PC-3 (cell line): ENCODE data around the gene CERS2. TPM values are rescaled to one million over a fixed set of nuclear protein-coding genes. Genes with fewer than 3 reads are reported as not detected.
A peak's percentile ranks its signal among the peaks of the same experiment; 100 is the strongest.

Experiments
- ATAC-seq: fragments of 200-7000 bp; cut with Tn5 transposase; 2 replicates; pipeline ENCODE4 v1.9.1; 2020; ENCODE audit warnings: mild to moderate bottlenecking, moderate library complexity
- BruUV-seq: library from RNA; stranded (reverse); fragments of 400-500 nt; replicated peaks from 2 replicates; lab custom pipeline; 2021; lab: Mats Ljungman, UMichigan
- CTCF ChIA-PET: fragments of 300-600 bp; sonication (Branson Sonifier 250); formaldehyde crosslinking; loops from one replicate; lab custom pipeline; 2022; ENCODE audit warnings: antibody characterized with exemption; lab: Charles Lee
- POLR2A ChIA-PET: fragments of 300-600 bp; sonication (Branson Sonifier 250); formaldehyde crosslinking; loops from one replicate; lab custom pipeline; 2022; ENCODE audit warnings: antibody characterized with exemption; ENCODE audit not compliant: unreplicated experiment; lab: Charles Lee
- DNase-seq: peaks from one replicate; pipeline ENCODE4 v3.0.0-alpha.2; 2015
- H2AFZ ChIP-seq: fragments of 300-600 bp; sonication (generic); 2 replicates; pipeline ENCODE4 v1.6.0; 2016; ENCODE audit warnings: antibody characterized with exemption, low read length
- H3F3A ChIP-seq: fragments of 300-600 bp; sonication (generic); one replicate; pipeline ENCODE4 v1.6.0; 2017; ENCODE audit warnings: antibody characterized with exemption, low read length, control low read depth, mild to moderate bottlenecking; ENCODE audit not compliant: unreplicated experiment
- H3K27ac ChIP-seq: fragments of 300-600 bp; sonication (generic); 2 replicates; pipeline ENCODE4 v1.5.1; 2016; ENCODE audit warnings: mild to moderate bottlenecking, low read length
- H3K27me3 ChIP-seq: fragments of 300-600 bp; sonication (generic); 2 replicates; pipeline ENCODE4 v1.6.1; 2016; ENCODE audit warnings: low read length, mixed read lengths
- H3K36me3 ChIP-seq: fragments of 300-600 bp; sonication (generic); 2 replicates; pipeline ENCODE4 v1.6.1; 2016; ENCODE audit warnings: low read depth, mixed run types, low read length, mixed read lengths
- H3K4me1 ChIP-seq: fragments of 300-600 bp; sonication (generic); 2 replicates; pipeline ENCODE4 v1.5.1; 2016; ENCODE audit warnings: low read length; ENCODE audit not compliant: insufficient read depth
- H3K4me2 ChIP-seq: fragments of 300-600 bp; sonication (generic); 2 replicates; pipeline ENCODE4 v1.6.0; 2016; ENCODE audit warnings: low read length
- H3K4me3 ChIP-seq: fragments of 300-600 bp; sonication (generic); 2 replicates; pipeline ENCODE4 v1.5.1; 2016; ENCODE audit warnings: mild to moderate bottlenecking, low read length, mixed read lengths
- H3K79me2 ChIP-seq: fragments of 300-600 bp; sonication (generic); 2 replicates; pipeline ENCODE4 v1.6.1; 2017; ENCODE audit warnings: low read length, mixed read lengths
- H3K9ac ChIP-seq: fragments of 300-600 bp; sonication (generic); 2 replicates; pipeline ENCODE4 v1.6.0; 2016; ENCODE audit warnings: mild to moderate bottlenecking, low read length
- H3K9me2 ChIP-seq: fragments of 300-600 bp; sonication (generic); replicated peaks from 2 replicates; pipeline ENCODE4 v1.6.1; 2016; ENCODE audit warnings: mixed run types, low read length, mixed read lengths
- H3K9me3 ChIP-seq: fragments of 300-600 bp; sonication (generic); 2 replicates; pipeline ENCODE4 v1.6.1; 2016; ENCODE audit warnings: low read length, mixed read lengths
- H4K20me1 ChIP-seq: fragments of 300-600 bp; sonication (generic); 2 replicates; pipeline ENCODE4 v1.6.1; 2016; ENCODE audit warnings: low read length, mixed read lengths
- EZH2 ChIP-seq: fragments of 300-600 bp; sonication (generic); IDR thresholded peaks from one replicate; pipeline ENCODE4 v1.6.1; 2017; ENCODE audit warnings: antibody characterized with exemption, mild to moderate bottlenecking, low read length; ENCODE audit not compliant: unreplicated experiment
- EZH2phosphoT487 ChIP-seq: fragments of 300-600 bp; sonication (generic); IDR thresholded peaks from 2 replicates; pipeline ENCODE4 v1.6.1; 2018; ENCODE audit warnings: mild to moderate bottlenecking, antibody characterized with exemption, low read length, borderline replicate concordance
- intact Hi-C: fragments of 100-400 bp; cut with micrococcal nuclease; formaldehyde crosslinking; loops from 2 replicates; pipeline ENCODE4 v1.9.0; 2023
- total RNA-seq: library from RNA; depleted of rRNA; stranded (reverse); fragments of >200 nt; gene quantifications from 2 replicates; pipeline ENCODE4 v1.2.3, GENCODE V29; 2014
- TF ChIP-seq, protein P1 (sequence below): fragments of 300-600 bp; sonication (generic); conservative IDR thresholded peaks from 2 replicates; pipeline ENCODE4 v1.5.1; 2017; ENCODE audit warnings: antibody characterized with exemption, low read depth, mild to moderate bottlenecking, low read length

CERS2 gene
- total RNA-seq, 1 experiment from 2014 or later, result 176 TPM

DNA sequence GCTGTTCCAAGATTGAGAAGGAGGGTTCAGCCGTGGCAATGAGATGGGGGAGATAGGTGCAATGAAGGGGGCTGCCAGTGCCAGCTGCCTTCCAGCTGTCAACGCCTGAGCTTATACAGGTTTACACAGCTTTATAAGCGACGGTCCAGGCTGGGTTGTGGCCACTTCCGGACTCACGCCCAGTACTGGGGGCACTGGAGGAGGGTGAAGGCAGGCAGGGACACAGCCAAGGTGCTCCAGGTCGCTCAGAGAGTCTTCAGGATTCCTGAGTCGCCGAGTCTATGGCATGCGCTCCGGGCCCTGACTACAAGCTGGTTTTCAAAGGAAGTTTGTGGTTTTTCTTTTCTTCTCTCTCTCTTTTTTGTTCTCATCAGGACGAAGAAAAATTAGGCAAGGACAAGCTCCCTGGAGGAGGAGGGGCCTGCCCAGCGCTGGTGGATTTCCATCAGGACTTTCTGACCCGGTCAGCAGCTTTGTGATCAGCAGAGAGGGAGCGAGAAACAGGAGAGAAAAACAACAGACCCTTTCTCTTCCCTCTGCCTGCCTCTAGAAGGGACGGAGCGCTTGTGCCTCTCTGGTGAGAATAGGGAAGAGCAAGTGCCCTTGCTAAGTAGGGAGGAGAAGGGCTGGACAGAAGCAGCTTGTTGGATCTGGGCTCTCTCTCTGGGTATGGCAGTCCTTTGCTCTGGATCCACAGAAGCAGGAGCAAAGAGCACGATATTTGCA is 31.9 kb upstream of the CERS2 start, which contains the start of gene MINDY1:
Gene MINDY1, minus strand, starts transcription at position 576 of the 726 bp plus-strand sequence. CDS start 4,285 bp downstream, outside the sequence.
- intact Hi-C loops, result loop anchor here (1.0 to 10.0 kb wide), 4 partner anchors 27 to 382 kb away; partner anchors contain the start of genes C1orf56, ENSA and GOLPH3L
- peaks cover 27% of the 10 kb centered on the region for H3K79me2 ChIP-seq
- ChIA-PET POLR2A (interaction anchor here (0.6 to 0.9 kb wide), 4 partner anchors 32 to 460 kb away, joined by 3 to 7 read pairs (median 5); partner anchors contain the start of genes CERS2 and GABPB2), CTCF (interaction anchor here (0.6 to 1.7 kb wide), 5 partner anchors 9 to 81 kb away, joined by 4 to 17 read pairs (median 5); partner anchors contain the start of gene CERS2)
- H3K27ac ChIP-seq, result peak within 1 kb of the TSS; percentile 82
- H3K4me3 ChIP-seq, result peak within 1 kb of the TSS; percentile 86
- DNase-seq (peak; percentile 80), ATAC-seq (peak; percentile 69)
- no peaks in the 10 kb centered on the region for H3K9me3 ChIP-seq
- H3K9ac ChIP-seq, result peak within 1 kb of the TSS; percentile 47
- H3K4me1 ChIP-seq, result peaks cover 37% of the 10 kb centered on the region
- no peaks in the 10 kb centered on the region for H3K9me2 ChIP-seq
- H4K20me1 ChIP-seq, result no peaks in the 10 kb centered on the region
- peak within 1 kb of the TSS; percentile 75 for H2AFZ ChIP-seq
- no peaks in the 10 kb centered on the region for H3K36me3 ChIP-seq
- BruUV-seq, result TSS peak; percentile 57
- peak within 1 kb of the TSS; percentile 92 for H3K4me2 ChIP-seq
- TF ChIP-seq EZH2 (no peak), EZH2phosphoT487 (no peak)
- TF ChIP-seq, protein P1, sequence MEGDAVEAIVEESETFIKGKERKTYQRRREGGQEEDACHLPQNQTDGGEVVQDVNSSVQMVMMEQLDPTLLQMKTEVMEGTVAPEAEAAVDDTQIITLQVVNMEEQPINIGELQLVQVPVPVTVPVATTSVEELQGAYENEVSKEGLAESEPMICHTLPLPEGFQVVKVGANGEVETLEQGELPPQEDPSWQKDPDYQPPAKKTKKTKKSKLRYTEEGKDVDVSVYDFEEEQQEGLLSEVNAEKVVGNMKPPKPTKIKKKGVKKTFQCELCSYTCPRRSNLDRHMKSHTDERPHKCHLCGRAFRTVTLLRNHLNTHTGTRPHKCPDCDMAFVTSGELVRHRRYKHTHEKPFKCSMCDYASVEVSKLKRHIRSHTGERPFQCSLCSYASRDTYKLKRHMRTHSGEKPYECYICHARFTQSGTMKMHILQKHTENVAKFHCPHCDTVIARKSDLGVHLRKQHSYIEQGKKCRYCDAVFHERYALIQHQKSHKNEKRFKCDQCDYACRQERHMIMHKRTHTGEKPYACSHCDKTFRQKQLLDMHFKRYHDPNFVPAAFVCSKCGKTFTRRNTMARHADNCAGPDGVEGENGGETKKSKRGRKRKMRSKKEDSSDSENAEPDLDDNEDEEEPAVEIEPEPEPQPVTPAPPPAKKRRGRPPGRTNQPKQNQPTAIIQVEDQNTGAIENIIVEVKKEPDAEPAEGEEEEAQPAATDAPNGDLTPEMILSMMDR, result peak; percentile 64
- H3K27me3 ChIP-seq, result no peaks in the 10 kb centered on the region
- H3F3A ChIP-seq, result peaks cover 6% of the 10 kb centered on the region

DNA sequence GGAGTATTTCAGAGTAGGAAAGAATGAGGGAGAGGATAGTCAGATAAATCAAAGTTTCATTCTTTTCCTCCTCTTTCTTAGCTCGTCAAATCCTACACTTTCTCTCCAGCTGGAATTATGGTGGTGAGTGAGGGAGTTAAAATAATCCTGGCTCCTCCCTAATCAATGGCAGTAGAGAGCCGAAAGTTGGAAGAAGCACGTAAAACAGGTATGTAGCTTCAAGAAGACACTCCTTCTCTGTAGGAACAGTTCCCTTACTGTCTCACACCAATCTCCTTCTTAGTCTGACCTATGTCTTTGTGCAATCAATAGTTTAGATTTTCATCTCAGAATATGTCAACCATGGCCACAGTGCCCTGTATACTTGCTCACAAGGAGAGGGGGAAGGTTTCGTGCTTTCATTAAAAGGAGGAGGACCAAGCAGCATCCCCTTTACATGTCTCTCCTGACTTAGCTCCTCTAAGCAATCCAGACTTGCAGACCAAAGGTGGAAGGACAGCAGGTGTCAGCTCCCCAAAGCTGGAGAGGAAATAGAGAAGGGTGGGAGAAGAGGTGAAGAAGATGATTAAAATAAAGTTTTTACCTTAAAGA is 31.2 kb upstream of the CERS2 start:
- Histone ChIP-seq H4K20me1 (no peaks in the 10 kb centered on the region), H3K36me3 (no peaks in the 10 kb centered on the region), H3K4me1 (peaks cover 32% of the 10 kb centered on the region), H3K27ac (peak overlapping the region; percentile 82; the same call in 1 of the 2 replicates), H3K9me2 (no peaks in the 10 kb centered on the region), H3K27me3 (no peaks in the 10 kb centered on the region), H3K9me3 (no peaks in the 10 kb centered on the region), H3K4me3 (peak overlapping the region; percentile 62), H3K9ac (peak overlapping the region; percentile 42), H3F3A (peaks cover 6% of the 10 kb centered on the region), H3K4me2 (peak overlapping the region; percentile 79), H2AFZ (peak overlapping the region; percentile 75), H3K79me2 (peaks cover 22% of the 10 kb centered on the region)
- no TSS peak for BruUV-seq
- intact Hi-C loops, result loop anchor here (1.0 to 10.0 kb wide), 4 partner anchors 27 to 381 kb away; partner anchors contain the start of genes C1orf56, ENSA and GOLPH3L
- ChIA-PET CTCF (interaction anchor here (0.6 to 1.7 kb wide), 4 partner anchors 8 to 446 kb away, joined by 3 to 17 read pairs (median 8); partner anchors contain the start of gene CERS2), POLR2A (interaction anchor here (0.6 to 0.9 kb wide), 3 partner anchors 65 to 459 kb away, joined by 3 to 4 read pairs (median 4); partner anchors contain the start of gene GABPB2)
- TF ChIP-seq EZH2, result no peak
- TF ChIP-seq, protein P1, result no peak
- no peak for TF ChIP-seq EZH2phosphoT487
- DNase-seq, result no peak
- no peak for ATAC-seq
